Stimulated activated CD4-positive, alpha-beta T cell treated with anti-CD3 and anti-CD28 coated beads, TNF-alpha, amount 100 ng/mL, for 1 hour (primary cell): ENCODE data around the gene PRSS56.
"Not testable (repeated sequence)": the region's sequence is repeated elsewhere in the genome, so short reads cannot be mapped to it uniquely, and the experiment has no call there.

Experiments
- DNase-seq, 3 donors: peaks; one replicate each; pipeline ENCODE4 v3.0.0-alpha.2; 2020; ENCODE audit warnings: low read depth in 3 of 3, low spot score in 1 of 3

Gene PRSS56

DNA sequence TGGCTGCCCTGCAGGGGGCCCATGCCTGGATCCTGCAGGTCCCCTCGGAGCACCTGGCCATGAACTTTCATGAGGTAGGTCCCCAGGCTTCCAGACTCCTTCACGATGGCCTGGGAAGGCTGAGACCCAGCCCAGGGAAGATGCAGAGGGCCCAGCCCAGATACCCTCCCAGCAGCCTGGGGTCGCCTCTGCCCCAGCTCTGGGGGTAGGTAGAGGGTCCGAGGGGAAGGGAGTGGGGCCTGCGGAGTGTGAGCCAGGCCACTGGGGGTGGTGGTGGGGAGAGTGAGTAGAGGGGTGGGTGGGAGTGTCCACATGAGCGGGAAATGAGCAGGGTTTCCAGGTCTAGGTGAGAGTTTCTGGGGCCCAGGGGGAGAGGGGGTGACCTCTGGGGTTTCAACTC lies 4.6 kb downstream of the PRSS56 start:
- no peak for DNase-seq

DNA sequence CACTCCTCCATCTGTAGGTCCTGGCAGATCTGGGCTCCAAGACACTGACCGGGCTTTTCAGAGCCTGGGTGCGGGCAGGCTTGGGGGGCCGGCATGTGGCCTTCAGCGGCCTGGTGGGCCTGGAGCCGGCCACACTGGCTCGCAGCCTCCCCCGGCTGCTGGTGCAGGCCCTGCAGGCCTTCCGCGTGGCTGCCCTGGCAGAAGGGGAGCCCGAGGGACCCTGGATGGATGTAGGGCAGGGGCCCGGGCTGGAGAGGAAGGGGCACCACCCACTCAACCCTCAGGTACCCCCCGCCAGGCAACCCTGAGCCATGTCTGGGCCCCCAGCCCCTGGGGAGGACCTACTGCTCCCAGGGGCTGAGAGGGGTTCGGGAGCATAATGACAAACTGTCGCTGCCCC lies 5.0 kb downstream of the PRSS56 start:
- no peak for DNase-seq

DNA sequence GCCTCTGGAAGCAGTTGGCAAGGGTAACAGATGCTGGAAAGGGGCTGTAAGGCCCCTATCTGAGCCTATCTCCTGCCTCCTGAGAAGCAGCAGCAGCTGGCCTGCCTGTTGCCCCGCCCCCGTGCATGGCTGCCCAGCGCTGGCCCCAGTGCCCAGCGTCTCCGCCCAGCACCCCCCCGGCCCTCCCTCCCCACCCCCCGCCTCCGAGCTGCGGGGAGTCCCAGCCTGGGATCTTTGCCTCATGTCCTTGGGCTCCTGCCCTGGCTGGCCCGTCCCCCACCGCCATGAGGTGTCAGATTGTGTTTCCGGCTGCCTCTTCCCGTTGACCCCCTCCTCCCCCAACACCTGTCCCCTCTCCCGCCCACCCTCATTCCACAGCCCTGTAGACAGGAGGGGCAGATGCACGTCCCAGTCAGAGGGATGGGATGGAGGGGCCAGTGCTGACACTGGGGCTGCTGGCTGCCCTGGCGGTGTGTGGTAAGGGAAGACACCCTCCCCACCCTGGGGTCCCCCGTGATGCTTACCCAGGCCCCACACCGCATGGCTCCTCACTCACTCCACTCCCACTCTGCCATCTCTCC lies 5.7 kb downstream of the PRSS56 start, which contains the start of gene CHRND:
TSS of gene CHRND (plus strand) at position 370 of the 581 bp plus-strand sequence. CDS start at position 426, 56 bp downstream.
- no peak for DNase-seq

DNA sequence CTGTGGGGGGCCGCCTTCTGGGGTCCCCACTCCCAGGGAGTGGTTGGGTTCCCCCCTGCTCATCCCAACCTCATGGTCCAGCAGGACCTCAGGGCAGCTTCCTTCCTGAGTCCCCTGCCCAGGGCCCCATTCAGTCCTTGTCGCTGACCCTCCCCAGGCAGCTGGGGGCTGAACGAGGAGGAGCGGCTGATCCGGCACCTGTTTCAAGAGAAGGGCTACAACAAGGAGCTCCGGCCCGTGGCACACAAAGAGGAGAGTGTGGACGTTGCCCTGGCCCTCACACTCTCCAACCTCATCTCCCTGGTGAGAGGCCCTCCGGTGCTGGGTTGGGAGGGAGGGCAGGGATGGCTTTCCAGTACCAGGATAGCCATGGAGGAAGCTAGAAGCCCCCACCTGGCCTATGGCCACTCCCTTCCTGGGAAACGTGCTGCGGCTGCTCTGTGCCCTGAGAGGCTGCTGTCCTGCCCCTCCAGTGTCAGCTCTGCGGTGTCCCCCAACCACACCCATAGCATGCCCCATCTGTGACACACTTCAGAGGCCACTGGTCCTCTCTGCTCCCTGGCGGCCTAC lies 6.3 kb downstream of the PRSS56 start:
- DNase-seq = no peak

DNA sequence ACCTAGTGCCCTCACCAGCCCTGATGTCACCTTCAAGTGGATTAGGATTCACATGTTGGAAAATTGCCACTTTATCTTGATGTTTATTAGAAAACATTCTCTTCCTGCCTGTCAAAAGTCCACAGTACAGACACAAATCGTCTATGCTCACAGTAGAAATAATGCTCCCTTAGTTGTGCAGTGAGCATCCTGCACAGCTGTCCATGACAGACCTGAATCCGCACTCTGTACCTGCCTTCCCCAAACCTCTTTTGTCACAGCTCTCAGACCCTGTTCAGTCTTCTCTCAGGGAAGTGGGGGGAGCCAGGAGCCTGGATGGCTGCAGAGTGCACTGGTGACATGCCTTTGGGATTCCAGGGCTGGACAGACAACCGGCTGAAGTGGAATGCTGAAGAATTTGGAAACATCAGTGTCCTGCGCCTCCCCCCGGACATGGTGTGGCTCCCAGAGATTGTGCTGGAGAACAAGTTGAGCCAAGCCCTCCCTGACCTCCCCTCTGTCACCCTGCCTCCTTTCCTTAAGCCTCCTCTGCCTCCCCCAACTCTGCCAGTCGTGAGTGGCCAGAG lies 7.8 kb downstream of the PRSS56 start:
- DNase-seq = no peak

DNA sequence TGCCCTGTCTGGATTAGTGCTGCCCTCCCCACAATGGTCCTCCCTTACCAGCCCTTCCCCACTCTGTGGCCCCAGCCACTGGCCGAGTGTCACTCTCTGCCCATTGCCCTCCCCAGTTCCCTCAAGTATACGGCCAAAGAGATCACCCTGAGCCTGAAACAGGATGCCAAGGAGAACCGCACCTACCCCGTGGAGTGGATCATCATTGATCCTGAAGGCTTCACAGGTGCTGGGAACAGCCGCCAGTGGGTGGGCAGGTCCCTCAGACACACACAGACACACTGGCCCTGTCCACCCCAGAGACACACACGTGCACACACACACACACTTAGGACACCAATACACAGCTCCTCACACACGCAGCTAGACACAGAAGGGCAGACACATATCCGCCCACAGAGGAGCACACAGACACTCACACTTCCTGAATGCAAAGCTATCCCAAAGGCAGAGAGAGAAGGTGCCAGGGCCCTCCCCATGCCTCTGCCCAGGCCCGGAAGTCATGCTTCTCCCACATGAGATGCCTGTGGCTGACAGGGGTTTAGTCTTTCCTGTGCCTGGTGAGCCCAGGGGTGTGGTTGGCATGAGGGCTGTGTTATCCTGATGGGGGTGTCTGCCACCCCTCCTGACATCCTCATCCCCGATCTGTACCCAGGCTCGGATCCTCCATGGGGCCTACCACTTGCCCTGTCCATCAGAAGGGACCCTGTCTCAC lies 8.7 kb downstream of the PRSS56 start:
- DNase-seq = no peak

DNA sequence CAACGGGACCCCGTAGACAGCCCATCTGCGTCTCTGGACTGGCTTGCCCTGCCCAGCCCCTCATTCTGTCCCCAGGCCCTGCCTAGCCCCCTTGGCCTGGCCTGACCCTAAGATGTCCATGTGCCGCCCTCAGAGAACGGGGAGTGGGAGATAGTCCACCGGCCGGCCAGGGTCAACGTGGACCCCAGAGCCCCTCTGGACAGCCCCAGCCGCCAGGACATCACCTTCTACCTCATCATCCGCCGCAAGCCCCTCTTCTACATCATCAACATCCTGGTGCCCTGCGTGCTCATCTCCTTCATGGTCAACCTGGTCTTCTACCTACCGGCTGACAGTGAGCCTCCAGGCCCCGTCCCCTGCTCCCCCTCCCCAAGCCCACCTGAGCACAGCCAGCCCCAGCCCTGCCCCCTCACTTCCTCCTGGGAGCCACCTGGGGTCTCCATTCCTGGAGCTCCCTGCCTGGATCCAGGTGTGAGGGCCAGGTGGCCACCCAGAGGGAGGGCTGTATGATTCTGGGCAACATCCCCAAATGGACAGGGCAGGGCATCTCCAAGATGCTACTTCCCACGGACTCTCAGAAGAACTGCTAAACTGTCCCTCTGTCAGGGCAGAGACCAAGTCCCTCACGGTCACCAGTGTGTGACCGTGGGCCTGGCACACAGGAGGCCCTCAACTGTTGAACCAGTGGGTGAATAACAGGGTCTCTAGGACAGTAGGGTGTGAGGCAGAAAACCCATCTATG lies 9.8 kb downstream of the PRSS56 start:
- no peak for DNase-seq

DNA sequence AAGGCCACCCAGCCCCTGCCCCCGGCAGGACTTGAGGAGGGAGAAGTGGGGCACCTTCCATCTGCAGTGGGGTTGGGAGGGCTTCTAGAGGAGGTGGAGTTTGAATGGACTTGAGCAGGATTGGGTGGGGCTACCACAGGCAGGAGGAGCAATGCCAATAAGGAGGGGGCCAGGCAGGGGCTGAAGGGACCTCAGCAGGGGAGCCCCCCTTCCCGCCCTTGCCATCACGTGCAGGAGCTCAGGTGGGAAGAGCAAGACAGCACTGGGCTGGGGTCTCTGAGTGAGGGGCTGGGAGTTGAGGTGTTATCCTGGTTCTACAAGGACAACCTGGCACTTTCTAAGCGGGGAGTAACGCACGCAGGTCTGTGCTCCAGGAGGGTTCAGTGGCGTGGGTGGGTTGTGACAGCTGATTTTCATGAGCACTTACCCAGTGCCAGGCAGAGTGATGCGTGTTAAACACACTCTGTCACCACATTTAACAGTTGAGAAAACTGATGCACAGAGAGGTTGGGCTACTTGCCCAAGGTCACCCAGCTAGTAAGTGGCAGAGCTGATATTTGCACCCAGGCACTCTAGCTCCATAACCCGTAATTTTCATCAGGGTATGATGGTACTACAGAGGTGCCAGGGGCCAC lies 10.6 kb downstream of the PRSS56 start:
- DNase-seq = no peak

DNA sequence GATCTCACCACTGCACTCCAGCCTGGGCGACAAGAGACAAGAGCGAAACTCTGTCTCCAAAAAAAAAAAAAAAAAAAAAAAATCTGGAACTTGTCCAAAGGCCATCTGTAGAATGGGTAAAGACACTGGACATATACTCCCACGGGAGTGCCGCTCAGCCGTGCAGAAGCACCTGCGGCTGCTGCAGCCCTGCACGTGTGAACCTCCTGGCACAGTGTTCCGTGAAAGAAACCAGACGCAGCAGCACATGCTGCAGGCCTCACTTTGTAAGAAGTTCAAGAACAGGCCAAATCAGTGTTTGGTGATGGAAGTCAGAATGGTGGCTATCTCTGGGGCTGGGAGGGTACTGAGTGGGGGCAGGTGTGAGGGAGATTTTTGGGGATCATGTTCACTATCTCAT lies 12.2 kb downstream of the PRSS56 start:
- DNase-seq = no peak

DNA sequence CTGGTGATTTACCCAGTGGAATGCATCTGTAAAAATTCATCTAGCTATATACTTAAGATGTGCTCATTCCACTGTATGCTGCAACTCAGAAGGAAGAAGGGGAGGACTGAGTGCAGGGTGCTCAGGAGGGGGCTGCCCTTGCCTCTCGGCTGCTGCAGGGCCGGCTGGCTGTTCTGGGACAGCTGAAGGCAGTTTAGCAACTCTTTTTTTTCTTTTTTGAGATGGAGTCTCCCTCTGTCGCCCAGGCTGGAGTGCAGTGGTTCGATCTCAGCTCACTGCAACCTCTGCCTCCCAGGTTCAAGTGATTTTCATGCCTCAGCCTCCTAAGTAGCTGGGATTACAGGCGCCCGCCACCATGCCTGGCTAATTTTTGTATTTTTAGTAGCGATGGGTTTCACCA lies 12.6 kb downstream of the PRSS56 start:
- DNase-seq = not testable (repeated sequence)

DNA sequence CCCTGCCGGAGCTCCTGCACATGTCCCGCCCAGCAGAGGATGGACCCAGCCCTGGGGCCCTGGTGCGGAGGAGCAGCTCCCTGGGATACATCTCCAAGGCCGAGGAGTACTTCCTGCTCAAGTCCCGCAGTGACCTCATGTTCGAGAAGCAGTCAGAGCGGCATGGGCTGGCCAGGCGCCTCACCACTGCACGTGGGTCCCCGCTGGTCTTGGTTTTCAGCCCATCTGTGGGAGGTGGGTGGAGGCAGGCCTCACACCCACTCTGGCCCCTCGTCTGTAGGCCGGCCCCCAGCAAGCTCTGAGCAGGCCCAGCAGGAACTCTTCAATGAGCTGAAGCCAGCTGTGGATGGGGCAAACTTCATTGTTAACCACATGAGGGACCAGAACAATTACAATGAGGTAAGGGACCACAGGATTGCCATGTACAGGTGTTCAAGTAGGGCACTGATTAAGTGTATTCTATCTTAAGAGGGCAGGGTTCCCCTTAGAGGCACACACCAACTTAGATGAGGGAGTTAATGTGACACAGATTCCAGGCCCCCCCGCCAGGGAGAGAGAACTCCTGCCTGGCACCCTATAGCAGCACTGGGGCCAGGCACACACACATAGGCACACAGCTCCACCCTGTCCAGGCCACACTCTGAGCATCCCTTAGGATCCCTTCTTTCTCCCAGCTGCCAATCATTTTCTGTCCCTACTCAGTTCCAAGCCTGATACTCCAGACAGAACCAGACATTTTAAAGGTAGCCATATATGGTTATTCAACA lies 13.9 kb downstream of the PRSS56 start:
- DNase-seq = no peak

DNA sequence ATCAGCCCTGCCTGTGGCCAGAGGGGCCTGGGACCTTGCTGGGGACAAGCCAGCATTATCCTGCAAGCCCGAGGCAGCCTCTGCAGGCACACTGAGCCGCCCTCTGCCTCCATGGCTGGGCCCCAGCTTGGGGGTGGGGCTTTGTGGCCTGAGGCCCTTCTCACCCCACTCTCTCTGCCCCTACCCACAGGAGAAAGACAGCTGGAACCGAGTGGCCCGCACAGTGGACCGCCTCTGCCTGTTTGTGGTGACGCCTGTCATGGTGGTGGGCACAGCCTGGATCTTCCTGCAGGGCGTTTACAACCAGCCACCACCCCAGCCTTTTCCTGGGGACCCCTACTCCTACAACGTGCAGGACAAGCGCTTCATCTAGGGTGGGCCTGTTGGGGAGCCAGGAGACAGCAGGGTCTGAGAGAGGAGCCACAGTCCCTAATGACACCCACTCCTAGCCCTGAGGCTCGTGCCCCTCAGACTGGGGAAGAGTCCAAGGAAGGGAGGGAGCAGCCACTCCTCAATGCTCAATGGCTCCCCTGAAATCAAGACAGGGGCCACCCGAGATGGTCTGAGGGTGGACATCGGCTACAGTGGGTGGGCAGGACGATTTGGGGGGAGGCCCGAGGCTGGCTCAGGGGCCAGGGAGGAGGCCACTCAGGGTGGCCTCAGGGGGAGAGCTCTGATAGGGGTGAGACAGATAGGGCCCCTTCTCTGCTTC lies 14.9 kb downstream of the PRSS56 start:
- DNase-seq = no peak

DNA sequence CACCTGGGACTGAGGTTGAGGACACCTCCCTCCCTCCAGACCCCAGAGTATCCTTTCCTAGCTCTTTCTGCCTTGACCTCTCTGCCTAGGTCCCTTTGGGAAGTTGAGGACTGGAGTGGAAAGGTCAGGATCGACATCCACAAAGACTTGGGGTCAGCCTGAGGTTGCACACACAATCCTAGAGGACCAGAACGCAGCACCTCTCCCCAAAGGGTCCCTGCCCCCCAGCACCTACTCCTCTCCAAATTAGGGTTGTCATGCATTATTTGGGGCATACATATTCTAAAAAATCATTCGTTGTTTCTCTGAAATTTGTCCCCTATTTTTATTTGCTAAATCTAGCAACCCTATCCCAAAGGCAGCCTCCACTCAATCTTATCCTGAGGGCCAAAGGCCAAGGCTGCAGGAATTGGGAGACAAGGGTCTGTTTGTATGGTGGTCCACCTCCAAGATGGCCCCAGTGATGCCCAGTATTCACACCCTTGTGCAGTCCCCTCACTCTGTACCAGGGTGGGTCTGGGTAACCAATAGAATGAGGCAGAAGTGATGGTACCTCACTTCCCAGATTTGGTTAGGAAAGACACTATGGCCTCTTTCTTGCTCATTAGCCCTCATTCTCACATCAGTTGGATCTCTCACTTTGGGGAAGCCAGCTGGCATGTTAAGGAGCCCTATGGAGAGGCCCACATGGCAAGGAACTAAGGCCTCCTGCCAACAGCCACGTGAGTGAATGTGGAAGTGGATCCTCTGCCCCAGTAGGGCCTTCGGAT lies 15.8 kb downstream of the PRSS56 start:
- no peak for DNase-seq

DNA sequence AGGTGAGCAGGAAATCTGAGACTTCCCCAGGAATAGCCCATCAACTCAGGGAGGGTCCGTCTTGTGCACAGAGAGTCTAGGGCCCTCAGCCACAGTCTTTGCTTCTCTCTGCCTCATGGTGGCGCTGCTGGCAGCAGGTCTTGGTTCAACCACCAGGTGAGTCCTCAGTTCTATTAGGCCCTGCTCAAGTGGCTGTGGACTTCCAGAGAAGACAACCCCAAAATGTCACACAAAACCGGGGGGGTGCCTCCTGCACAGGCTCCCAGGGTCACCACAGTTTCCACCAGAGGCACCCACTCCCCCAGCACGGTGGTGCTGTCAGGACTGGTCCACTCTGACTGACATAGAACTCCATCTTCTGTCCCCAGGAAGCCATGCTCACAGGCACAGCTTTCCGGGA lies 16.9 kb downstream of the PRSS56 start:
- no peak for DNase-seq

DNA sequence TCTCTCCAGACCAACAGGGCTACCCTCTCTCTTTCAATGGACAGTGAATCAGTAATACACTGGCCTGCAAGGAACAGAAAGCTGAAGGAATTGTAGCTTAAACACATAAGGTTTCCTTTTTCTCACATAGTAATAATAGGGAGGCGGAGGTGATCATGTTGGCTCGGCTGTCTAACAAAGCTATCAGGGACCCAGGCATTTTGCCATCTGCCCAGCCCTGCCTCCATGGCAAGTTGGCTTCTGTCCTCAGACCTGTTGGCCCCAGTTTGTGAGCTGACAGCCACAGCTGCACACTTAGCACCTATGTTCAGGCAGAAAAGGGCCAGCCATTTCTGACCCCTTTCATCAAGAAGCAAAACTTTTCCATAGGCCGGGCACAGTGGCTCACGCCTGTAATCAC lies 17.3 kb downstream of the PRSS56 start:
- no peak for DNase-seq

DNA sequence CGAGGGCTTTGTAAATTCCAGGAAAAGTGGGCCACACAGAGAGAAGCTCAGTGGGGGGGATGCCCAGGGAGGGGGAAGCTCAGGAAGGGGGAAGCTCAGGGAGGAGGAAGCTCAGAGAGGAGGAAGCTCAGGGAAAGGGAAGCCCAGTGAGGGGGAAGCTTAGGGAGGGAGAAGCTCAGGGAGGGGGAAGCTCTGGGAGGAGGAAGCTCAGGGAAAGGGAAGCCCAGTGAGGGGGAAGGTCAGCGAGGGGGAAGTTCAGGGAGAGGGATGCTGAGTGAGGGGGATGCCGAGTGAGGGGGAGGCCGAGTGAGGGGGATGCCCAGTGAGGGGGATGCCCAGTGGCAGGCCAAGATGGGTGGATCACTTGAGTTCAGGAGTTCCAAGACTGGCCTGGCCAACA lies 18.5 kb downstream of the PRSS56 start:
- DNase-seq = no peak

DNA sequence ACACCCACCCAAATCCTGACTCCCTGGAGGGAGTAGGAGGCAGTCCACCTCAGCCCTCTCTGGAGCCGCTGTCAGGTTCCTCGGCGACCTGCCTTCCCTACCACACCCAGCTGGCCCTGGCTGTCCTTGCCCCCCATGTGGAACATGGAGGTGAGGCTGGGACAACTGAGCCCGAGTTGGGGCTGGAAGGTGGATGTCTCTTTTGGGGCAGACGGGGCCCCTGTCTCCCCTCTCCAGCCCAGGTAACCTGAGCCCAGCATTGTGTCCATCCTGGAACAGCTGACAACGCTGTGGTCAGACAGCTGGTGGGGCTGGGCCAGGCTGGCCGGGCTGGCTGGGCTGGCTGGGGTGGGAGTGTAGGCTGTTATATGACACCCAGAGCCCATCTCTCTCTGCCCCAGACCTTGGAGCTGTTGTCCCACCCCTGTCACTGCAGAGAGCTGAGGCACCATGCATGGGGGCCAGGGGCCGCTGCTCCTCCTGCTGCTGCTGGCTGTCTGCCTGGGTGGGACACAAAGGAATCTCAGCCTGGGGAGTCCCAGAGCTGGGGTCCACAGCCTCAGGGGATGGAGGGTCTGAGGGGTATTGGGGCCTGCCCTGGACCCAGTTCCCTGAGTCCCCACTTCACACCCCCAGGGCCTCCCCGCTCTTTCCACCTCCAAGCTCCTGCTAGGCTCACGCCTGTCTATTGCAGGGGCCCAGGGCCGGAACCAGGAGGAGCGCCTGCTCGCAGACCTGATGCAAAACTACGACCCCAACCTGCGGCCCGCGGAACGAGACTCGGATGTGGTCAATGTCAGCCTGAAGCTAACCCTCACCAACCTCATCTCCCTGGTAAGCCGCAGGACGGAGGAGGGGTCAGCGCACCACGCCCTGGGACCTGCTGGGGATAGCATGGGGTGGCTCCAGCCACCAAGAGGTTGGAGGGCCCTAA lies 19.4 kb downstream of the PRSS56 start, which contains the start of gene CHRNG:
TSS of gene CHRNG (plus strand) at position 395 of the 934 bp plus-strand sequence. CDS start at position 451, 56 bp downstream.
- DNase-seq = no peak
